H1 (cell line): ENCODE results near the gene FAM186B. TPM values are rescaled to one million over a fixed set of nuclear protein-coding genes. Genes with fewer than 3 reads are reported as not detected.

ENCODE experiments used
- CTCF ChIA-PET: fragments of 300-600 bp; sonication (Branson Sonifier 250); formaldehyde crosslinking; loops from one replicate; lab custom pipeline; 2021; ENCODE audit not compliant: partially characterized antibody; lab: Charles Lee
- POLR2A ChIA-PET: fragments of 300-600 bp; sonication (Branson Sonifier 250); formaldehyde crosslinking; loops from one replicate; lab custom pipeline; 2021; ENCODE audit warnings: inconsistent platforms; ENCODE audit not compliant: partially characterized antibody; lab: Charles Lee
- DNase-seq, 2 experiments: peaks; one replicate each; pipeline versions ENCODE4 v3.0.0 to v3.0.0-alpha.2; 2010 to 2022; ENCODE audit warnings: low spot score in 2 of 2, low read depth in 1 of 2, mixed read lengths in 1 of 2
- FAIRE-seq: peaks from 2 replicates; lab custom pipeline; 2011; peaks lifted over from hg19 to GRCh38; lab: Jason Lieb, UNC
- H2AFZ ChIP-seq: 2 replicates; pipeline ENCODE4 v1.8.1; 2012; ENCODE audit warnings: low read length, inconsistent platforms
- H2AK5ac ChIP-seq: 2 replicates; pipeline ENCODE4 v1.6.1; 2013; ENCODE audit warnings: low read depth, low read length
- H2BK120ac ChIP-seq: replicated peaks from 2 replicates; pipeline ENCODE3; 2013; ENCODE audit warnings: low read depth, low read length, inconsistent platforms
- H2BK12ac ChIP-seq: 2 replicates; pipeline ENCODE4 v1.6.1; 2013; ENCODE audit warnings: low read depth, low read length
- H2BK15ac ChIP-seq: 2 replicates; pipeline ENCODE4 v1.6.1; 2013; ENCODE audit warnings: low read length
- H2BK20ac ChIP-seq: 2 replicates; pipeline ENCODE4 v1.6.1; 2013; ENCODE audit warnings: low read length
- H2BK5ac ChIP-seq: 2 replicates; pipeline ENCODE4 v1.6.1; 2013; ENCODE audit warnings: low read depth, low read length
- H3K14ac ChIP-seq: 2 replicates; pipeline ENCODE4 v1.6.1; 2013; ENCODE audit warnings: inconsistent platforms; ENCODE audit not compliant: insufficient read length
- H3K18ac ChIP-seq: 2 replicates; pipeline ENCODE4 v1.6.1; 2013; ENCODE audit warnings: low read length; ENCODE audit errors: extremely low read depth
- H3K23ac ChIP-seq: 2 replicates; pipeline ENCODE4 v1.6.1; 2013; ENCODE audit warnings: inconsistent platforms; ENCODE audit not compliant: insufficient read length
- H3K23me2 ChIP-seq: 2 replicates; pipeline ENCODE4 v1.6.1; 2013; ENCODE audit warnings: low read depth, low read length
- H3K27ac ChIP-seq: 2 replicates; pipeline ENCODE4 v1.6.1; 2011; ENCODE audit warnings: low read depth, low read length, inconsistent platforms
- H3K27me3 ChIP-seq, 4 experiments: replicated peaks in 1 of 4; 1 replicate in 1 of 4; 2 replicates in 3 of 4; pipeline versions ENCODE4 v1.6.1 to v1.8.1; 2011 to 2013; ENCODE audit warnings: low read length in 3 of 4, mild to moderate bottlenecking in 3 of 4, inconsistent platforms in 2 of 4, mixed read lengths in 2 of 4, moderate library complexity in 1 of 4; ENCODE audit not compliant: control insufficient read depth in 3 of 4, insufficient read depth in 3 of 4; ENCODE audit errors: extremely low read depth in 1 of 4
- H3K36me3 ChIP-seq, 4 experiments: 2 replicates each; pipeline versions ENCODE4 v1.6.1 to v1.8.1; 2011 to 2013; ENCODE audit warnings: mild to moderate bottlenecking in 4 of 4, low read length in 3 of 4, moderate library complexity in 2 of 4, control low read depth in 1 of 4, inconsistent platforms in 1 of 4; ENCODE audit not compliant: insufficient read depth in 4 of 4, control insufficient read depth in 2 of 4
- H3K4ac ChIP-seq: replicated peaks from 2 replicates; pipeline ENCODE3; 2013; ENCODE audit warnings: low read length, low read depth, mixed read lengths, inconsistent platforms; ENCODE audit not compliant: insufficient read length
- H3K4me1 ChIP-seq, 4 experiments: replicated peaks in 1 of 4; 1 replicate in 1 of 4; 2 replicates in 3 of 4; pipeline versions ENCODE4 v1.6.1 to v1.8.1; 2011 to 2013; ENCODE audit warnings: low read length in 3 of 4, inconsistent platforms in 2 of 4, mixed read lengths in 1 of 4; ENCODE audit not compliant: insufficient read depth in 4 of 4, control insufficient read depth in 3 of 4
- H3K4me2 ChIP-seq, 2 experiments: 2 replicates each; pipeline versions ENCODE4 v1.6.1 to v1.8.1; 2011 to 2013; ENCODE audit warnings: low read depth in 2 of 2, low read length in 2 of 2, control low read depth in 1 of 2, inconsistent platforms in 1 of 2, mild to moderate bottlenecking in 1 of 2; ENCODE audit not compliant: insufficient read depth in 1 of 2
- H3K4me3 ChIP-seq, 4 experiments: fragments of 200-600, 300-600 bp in 1 of 4; sonication (generic), shearing (Covaris generic), sonication (Bioruptor Twin) in 1 of 4; 2 replicates each; pipeline versions ENCODE4 v1.5.1 to v1.8.1; 2011 to 2016; ENCODE audit warnings: low read length in 4 of 4, low read depth in 3 of 4, control low read depth in 2 of 4, inconsistent platforms in 2 of 4, mild to moderate bottlenecking in 2 of 4, mixed read lengths in 1 of 4, moderate library complexity in 1 of 4; ENCODE audit not compliant: insufficient read depth in 2 of 4; ENCODE audit errors: extremely low read depth in 1 of 4
- H3K56ac ChIP-seq: replicated peaks from 2 replicates; pipeline ENCODE3; 2013; ENCODE audit warnings: low read depth, mild to moderate bottlenecking, mixed read lengths, low read length, inconsistent platforms; ENCODE audit not compliant: insufficient read length
- H3K79me1 ChIP-seq: 2 replicates; pipeline ENCODE4 v1.6.1; 2013; ENCODE audit warnings: low read depth, low read length, control low read depth
- H3K79me2 ChIP-seq, 2 experiments: 2 replicates each; pipeline versions ENCODE4 v1.6.1 to v1.8.1; 2012 to 2013; ENCODE audit warnings: low read length in 2 of 2, mild to moderate bottlenecking in 2 of 2, inconsistent platforms in 1 of 2; ENCODE audit not compliant: insufficient read depth in 2 of 2, control insufficient read depth in 1 of 2
- H3K9ac ChIP-seq, 4 experiments: replicated peaks in 1 of 4; 1 replicate in 1 of 4; 2 replicates in 3 of 4; pipeline versions ENCODE4 v1.6.1 to v1.8.1; 2011 to 2013; ENCODE audit warnings: low read depth in 3 of 4, low read length in 3 of 4, control low read depth in 2 of 4, mild to moderate bottlenecking in 2 of 4, moderate library complexity in 2 of 4, inconsistent platforms in 1 of 4; ENCODE audit errors: extremely low read depth in 1 of 4
- H3K9me3 ChIP-seq, 2 experiments: 2 replicates each; pipeline versions ENCODE4 v1.6.1 to v1.8.1; 2012 to 2013; ENCODE audit warnings: mild to moderate bottlenecking in 2 of 2, moderate library complexity in 2 of 2, control low read depth in 1 of 2, inconsistent platforms in 1 of 2, low read depth in 1 of 2, low read length in 1 of 2, mixed read lengths in 1 of 2; ENCODE audit not compliant: insufficient read depth in 2 of 2
- H4K20me1 ChIP-seq, 2 experiments: replicated peaks in 1 of 2; 2 replicates each; pipeline versions ENCODE3 to v1.8.1; 2011 to 2013; ENCODE audit warnings: inconsistent platforms in 2 of 2, low read length in 2 of 2, mild to moderate bottlenecking in 1 of 2; ENCODE audit not compliant: insufficient read depth in 2 of 2, control insufficient read depth in 1 of 2
- H4K5ac ChIP-seq: 2 replicates; pipeline ENCODE4 v1.6.1; 2013; ENCODE audit warnings: low read length, low read depth, mixed read lengths, inconsistent platforms; ENCODE audit not compliant: insufficient read length
- H4K8ac ChIP-seq: 2 replicates; pipeline ENCODE4 v1.8.0; 2013; ENCODE audit warnings: mild to moderate bottlenecking, moderate library complexity, low read length, inconsistent platforms; ENCODE audit not compliant: insufficient read depth; ENCODE audit errors: extremely low read depth
- H4K91ac ChIP-seq: replicated peaks from 2 replicates; pipeline ENCODE3; 2013; ENCODE audit warnings: low read length, mixed read lengths, inconsistent platforms; ENCODE audit not compliant: insufficient read length
- KDM5A ChIP-seq: fragments of 200-600 bp; IDR thresholded peaks from 2 replicates; pipeline ENCODE4 v1.7.1; 2012; ENCODE audit warnings: mild to moderate bottlenecking, low read length, inconsistent platforms, mixed read lengths
- PHF8 ChIP-seq: fragments of 200-600 bp; sonication (generic); conservative IDR thresholded peaks from 2 replicates; pipeline ENCODE4 v1.7.1; 2012; ENCODE audit warnings: low read depth, mild to moderate bottlenecking, inconsistent platforms, low read length, moderate library complexity
- RBBP5 ChIP-seq: IDR thresholded peaks from 2 replicates; pipeline ENCODE4 v1.7.1; 2012; ENCODE audit warnings: low read depth, mild to moderate bottlenecking, inconsistent platforms, low read length, moderate library complexity, borderline replicate concordance
- TAF7 ChIP-seq: optimal IDR thresholded peaks from 2 replicates; pipeline ENCODE3; 2011; ENCODE audit warnings: low read depth, mild to moderate bottlenecking, inconsistent platforms, low read length, moderate library complexity, borderline replicate concordance
- WGBS, 2 experiments: shearing (Covaris generic) in 1 of 2; methylation state at CpG; one replicate each; pipeline versions ENCODE4 v1.1.6 to v1.1.7; 2013 to 2015; ENCODE audit warnings: low lambda C conversion rate in 2 of 2, mixed read lengths in 2 of 2, inconsistent platforms in 1 of 2, low coverage in 1 of 2, missing lambda C conversion rate in 1 of 2; ENCODE audit not compliant: insufficient replicate concordance in 2 of 2, insufficient coverage in 1 of 2, insufficient read length in 1 of 2; ENCODE audit errors: extremely low coverage in 1 of 2, missing lambda C conversion rate in 1 of 2; 5-methylcytosine and 5-hydroxymethylcytosine counted together
- polyA plus RNA-seq, 7 experiments: library from polyadenylated mRNA; depleted of rRNA in 3 of 7; stranded (reverse) in 5 of 7; unstranded in 2 of 7; fragments of >200 nt in 5 of 7; fragments of 200-250 nt in 2 of 7; gene quantifications; 1 replicate in 5 of 7; 2 replicates in 1 of 7; 4 replicates in 1 of 7; pipeline versions ENCODE4 v1.2.1 to v1.2.3, GENCODE V29; 2011 to 2013; ENCODE audit warnings: missing spikeins in 2 of 7, mixed read lengths in 2 of 7
- total RNA-seq: library from RNA; stranded (reverse); fragmentation: NEBNext Ultra II Directional; extraction: Animal tissue kit (Norgen Biotek cat#: 25700); gene quantifications from 2 replicates; pipeline ENCODE4 v1.2.1, GENCODE V29; 2021

FAM186B gene
- total and polyA plus RNA-seq, 2 of the 8 experiments (the other 6 are each of a cell fraction or from before 2014, with no cell fraction given), result 0.12 to 0.73 TPM

GRCh38 chr12:49632401-49632800, 27.0 kb upstream of the FAM186B start:
- H3K9ac ChIP-seq, result no peak overlapping the region
- TF ChIP-seq RBBP5, result no peak
- TF ChIP-seq KDM5A, result no peak
- no peak for TF ChIP-seq PHF8
- TF ChIP-seq TAF7, result no peak
- H2BK20ac ChIP-seq, result no peak overlapping the region
- no peak overlapping the region for H4K5ac ChIP-seq
- H3K23me2 ChIP-seq, result no peaks in the 10 kb centered on the region; the same call in 1 of the 2 replicates
- H2AFZ ChIP-seq, result no peak overlapping the region
- H4K20me1 ChIP-seq, result no peaks in the 10 kb centered on the region
- no peak overlapping the region for H3K56ac ChIP-seq
- no peak overlapping the region for H2BK15ac ChIP-seq
- ChIA-PET POLR2A (interaction anchor here (1.1 to 2.6 kb wide), 5 partner anchors 20 to 109 kb away, joined by 3 to 19 read pairs (median 5); partner anchors contain the start of gene TMBIM6), CTCF (interaction anchor here (0.6 to 9.4 kb wide), 9 partner anchors 8 to 219 kb away, joined by 3 to 58 read pairs (median 4); partner anchors contain the start of gene PRPF40B)
- no peak overlapping the region for H2BK5ac ChIP-seq
- H2AK5ac ChIP-seq, result no peak overlapping the region
- no peak overlapping the region for H2BK120ac ChIP-seq
- H3K14ac ChIP-seq, result no peak overlapping the region
- no peaks in the 10 kb centered on the region for H3K27me3 ChIP-seq
- no peak for FAIRE-seq
- 89% methylated on average over 9 of the region's 9 CpGs; no CpG with 5 or more reads in 1 of the 2 experiments for WGBS, 2 experiments
- no peak overlapping the region for H3K4me3 ChIP-seq
- H3K9me3 ChIP-seq, result no peaks in the 10 kb centered on the region
- H3K4me1 ChIP-seq, result peaks cover 0 to 9% (median 5%) of the 10 kb centered on the region in 4 experiments; a peak in 5 of 7 replicates
- H3K27ac ChIP-seq, result no peak overlapping the region
- H4K91ac ChIP-seq, result no peak overlapping the region
- no peak overlapping the region for H4K8ac ChIP-seq
- H3K4me2 ChIP-seq, result no peak overlapping the region
- no peak overlapping the region for H3K18ac ChIP-seq
- no peak overlapping the region for H3K4ac ChIP-seq
- H3K79me1 ChIP-seq, result no peaks in the 10 kb centered on the region; the same call in 1 of the 2 replicates
- no peak overlapping the region for H2BK12ac ChIP-seq
- H3K79me2 ChIP-seq, result no peaks in the 10 kb centered on the region
- H3K23ac ChIP-seq, result no peak overlapping the region
- no peak for DNase-seq
- peaks cover 0 to 4% (median 1%) of the 10 kb centered on the region in 4 experiments; a peak in 2 of 8 replicates for H3K36me3 ChIP-seq
